OCI-LY1 (cell line): ENCODE data around the gene CDK5RAP2.

Experiments used
- H2AFZ ChIP-seq: fragments of 200-600 bp; sonication (generic), shearing (Covaris generic); 2 replicates; pipeline ENCODE4 v1.6.0; 2014; ENCODE audit warnings: antibody characterized with exemption, mild to moderate bottlenecking, low read length
- H3F3A ChIP-seq: fragments of 200-600 bp; sonication (generic), shearing (Covaris generic); 2 replicates; pipeline ENCODE4 v1.6.0; 2014; ENCODE audit warnings: mild to moderate bottlenecking, antibody characterized with exemption, low read length, moderate library complexity; ENCODE audit not compliant: insufficient read depth
- H3K27ac ChIP-seq: fragments of 200-600 bp; sonication (generic); 2 replicates; pipeline ENCODE4 v1.5.1; 2014; ENCODE audit warnings: low read length, mixed run types, mild to moderate bottlenecking, low read depth; ENCODE audit not compliant: poor library complexity, severe bottlenecking
- H3K27me3 ChIP-seq: fragments of 200-600 bp; sonication (generic); 2 replicates; pipeline ENCODE4 v1.6.0; 2014; ENCODE audit warnings: antibody characterized with exemption, mild to moderate bottlenecking, low read length, moderate library complexity; ENCODE audit not compliant: insufficient read depth
- H3K36me3 ChIP-seq: fragments of 200-600 bp; sonication (generic); 2 replicates; pipeline ENCODE4 v1.6.1; 2014; ENCODE audit warnings: mild to moderate bottlenecking, antibody characterized with exemption, low read length, moderate library complexity, mixed read lengths; ENCODE audit not compliant: insufficient read depth
- H3K4me1 ChIP-seq: fragments of 200-600 bp; sonication (generic); 2 replicates; pipeline ENCODE4 v1.5.1; 2014; ENCODE audit warnings: mild to moderate bottlenecking, low read length, moderate library complexity; ENCODE audit not compliant: insufficient read depth, severe bottlenecking
- H3K4me2 ChIP-seq: fragments of 200-600 bp; sonication (generic), shearing (Covaris generic); 2 replicates; pipeline ENCODE4 v1.6.1; 2014; ENCODE audit warnings: low read length
- H3K4me3 ChIP-seq: fragments of 200-600 bp; sonication (generic); 2 replicates; pipeline ENCODE4 v1.5.1; 2014; ENCODE audit warnings: low read length, low read depth, mild to moderate bottlenecking, mixed read lengths; ENCODE audit not compliant: poor library complexity, severe bottlenecking
- H3K79me2 ChIP-seq: fragments of 200-600 bp; shearing (Covaris generic); 2 replicates; pipeline ENCODE4 v1.6.1; 2016; ENCODE audit warnings: mixed run types, low read length, mixed read lengths; ENCODE audit not compliant: insufficient read depth
- H3K9ac ChIP-seq: fragments of 200-600 bp; sonication (generic), shearing (Covaris generic); 2 replicates; pipeline ENCODE4 v1.6.1; 2014; ENCODE audit warnings: mild to moderate bottlenecking, low read length, mixed read lengths
- H3K9me2 ChIP-seq: fragments of 200-600 bp; sonication (generic), shearing (Covaris generic); 2 replicates; pipeline ENCODE4 v1.6.1; 2014; ENCODE audit warnings: low read depth, mild to moderate bottlenecking, low read length, mixed read lengths
- H3K9me3 ChIP-seq: fragments of 200-600 bp; shearing (Covaris generic); 2 replicates; pipeline ENCODE4 v1.6.1; 2014; ENCODE audit warnings: low read length, mixed read lengths
- H4K20me1 ChIP-seq: fragments of 200-600 bp; sonication (generic), shearing (Covaris generic); 2 replicates; pipeline ENCODE4 v1.6.0; 2016; ENCODE audit warnings: mild to moderate bottlenecking, low read length; ENCODE audit not compliant: insufficient read depth
- EZH2 ChIP-seq: fragments of 200-600 bp; sonication (generic), shearing (Covaris generic); IDR thresholded peaks from 2 replicates; pipeline ENCODE4 v1.8.0; 2017; ENCODE audit warnings: borderline replicate concordance, mixed run types, mild to moderate bottlenecking, antibody characterized with exemption, low read length, moderate library complexity, mixed read lengths
- TF ChIP-seq, protein P1 (sequence below): fragments of 200-600 bp; sonication (generic), shearing (Covaris generic); IDR thresholded peaks from 2 replicates; pipeline ENCODE4 v1.5.1; 2017; ENCODE audit warnings: mild to moderate bottlenecking, antibody characterized with exemption, low read length, moderate library complexity, mixed read lengths

CDK5RAP2 gene

DNA sequence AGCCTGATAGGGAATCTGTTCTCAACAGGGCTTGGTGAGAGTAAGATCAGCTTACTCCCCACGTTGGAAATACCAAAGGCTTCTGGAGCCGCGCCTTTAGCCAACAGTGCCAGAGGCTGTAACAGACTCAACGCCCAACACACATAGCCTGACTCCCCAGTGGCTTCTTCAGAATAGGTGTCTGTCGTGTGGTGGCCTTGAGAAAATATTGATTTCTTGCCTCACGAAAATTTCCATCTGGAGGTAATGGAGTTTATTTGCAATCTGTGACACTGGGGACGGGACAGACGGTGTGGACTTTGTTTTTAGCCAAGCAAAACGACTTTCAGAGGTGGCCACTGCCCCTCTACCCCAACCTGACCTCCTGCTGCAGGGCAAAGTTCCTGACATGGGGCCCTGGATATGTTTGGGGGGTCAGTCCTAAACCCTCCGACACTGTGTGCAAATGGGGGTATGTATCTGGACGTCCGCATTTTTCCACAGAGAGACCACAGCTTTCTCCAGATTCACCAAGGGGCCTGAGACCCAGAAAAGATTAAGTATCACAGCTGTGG lies 189.3 kb downstream of the CDK5RAP2 start:
- H3K79me2 ChIP-seq = no peaks in the 10 kb centered on the region
- H3K4me2 ChIP-seq = no peak overlapping the region
- no peaks in the 10 kb centered on the region for H3F3A ChIP-seq
- no peak overlapping the region for H2AFZ ChIP-seq
- H3K4me1 ChIP-seq = peaks cover 20% of the 10 kb centered on the region
- H3K9ac ChIP-seq = no peak overlapping the region
- peaks cover 82% of the 10 kb centered on the region for H3K36me3 ChIP-seq
- no peaks in the 10 kb centered on the region for H3K9me2 ChIP-seq
- H3K9me3 ChIP-seq = no peaks in the 10 kb centered on the region
- H3K27ac ChIP-seq = no peak overlapping the region
- H3K4me3 ChIP-seq = no peak overlapping the region
- no peaks in the 10 kb centered on the region for H3K27me3 ChIP-seq
- TF ChIP-seq, protein P1, sequence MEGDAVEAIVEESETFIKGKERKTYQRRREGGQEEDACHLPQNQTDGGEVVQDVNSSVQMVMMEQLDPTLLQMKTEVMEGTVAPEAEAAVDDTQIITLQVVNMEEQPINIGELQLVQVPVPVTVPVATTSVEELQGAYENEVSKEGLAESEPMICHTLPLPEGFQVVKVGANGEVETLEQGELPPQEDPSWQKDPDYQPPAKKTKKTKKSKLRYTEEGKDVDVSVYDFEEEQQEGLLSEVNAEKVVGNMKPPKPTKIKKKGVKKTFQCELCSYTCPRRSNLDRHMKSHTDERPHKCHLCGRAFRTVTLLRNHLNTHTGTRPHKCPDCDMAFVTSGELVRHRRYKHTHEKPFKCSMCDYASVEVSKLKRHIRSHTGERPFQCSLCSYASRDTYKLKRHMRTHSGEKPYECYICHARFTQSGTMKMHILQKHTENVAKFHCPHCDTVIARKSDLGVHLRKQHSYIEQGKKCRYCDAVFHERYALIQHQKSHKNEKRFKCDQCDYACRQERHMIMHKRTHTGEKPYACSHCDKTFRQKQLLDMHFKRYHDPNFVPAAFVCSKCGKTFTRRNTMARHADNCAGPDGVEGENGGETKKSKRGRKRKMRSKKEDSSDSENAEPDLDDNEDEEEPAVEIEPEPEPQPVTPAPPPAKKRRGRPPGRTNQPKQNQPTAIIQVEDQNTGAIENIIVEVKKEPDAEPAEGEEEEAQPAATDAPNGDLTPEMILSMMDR = no peak
- no peak for TF ChIP-seq EZH2
- no peaks in the 10 kb centered on the region for H4K20me1 ChIP-seq

DNA sequence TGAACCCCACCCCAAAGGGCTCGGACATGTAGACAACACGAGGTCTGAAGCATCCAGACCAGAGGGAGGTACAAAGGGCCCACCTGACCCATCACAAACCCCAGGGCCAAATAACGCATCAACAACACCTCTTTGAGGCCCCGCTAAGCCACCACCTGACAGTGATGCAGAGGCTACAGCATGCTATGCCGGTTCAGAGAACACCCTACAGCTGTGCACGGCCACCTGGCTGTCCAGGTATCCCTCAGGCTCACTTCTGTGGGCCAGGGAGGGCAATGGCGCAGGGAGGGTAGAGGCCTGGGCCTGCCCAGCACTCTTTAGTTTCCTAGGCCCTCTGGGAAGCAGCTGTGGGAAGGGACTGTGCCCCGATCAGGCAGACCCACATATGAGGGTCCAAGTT lies 190.1 kb downstream of the CDK5RAP2 start:
- Histone ChIP-seq H3K36me3 (peaks cover 74% of the 10 kb centered on the region), H3K9me3 (no peaks in the 10 kb centered on the region), H3F3A (no peaks in the 10 kb centered on the region), H3K9me2 (no peaks in the 10 kb centered on the region), H3K27ac (no peak overlapping the region), H3K27me3 (no peaks in the 10 kb centered on the region), H3K79me2 (no peaks in the 10 kb centered on the region), H3K4me2 (no peak overlapping the region), H4K20me1 (no peaks in the 10 kb centered on the region), H3K9ac (no peak overlapping the region), H3K4me1 (peaks cover 20% of the 10 kb centered on the region), H3K4me3 (no peak overlapping the region), H2AFZ (no peak overlapping the region)
- no peak for TF ChIP-seq EZH2
- TF ChIP-seq, protein P1 = no peak

DNA sequence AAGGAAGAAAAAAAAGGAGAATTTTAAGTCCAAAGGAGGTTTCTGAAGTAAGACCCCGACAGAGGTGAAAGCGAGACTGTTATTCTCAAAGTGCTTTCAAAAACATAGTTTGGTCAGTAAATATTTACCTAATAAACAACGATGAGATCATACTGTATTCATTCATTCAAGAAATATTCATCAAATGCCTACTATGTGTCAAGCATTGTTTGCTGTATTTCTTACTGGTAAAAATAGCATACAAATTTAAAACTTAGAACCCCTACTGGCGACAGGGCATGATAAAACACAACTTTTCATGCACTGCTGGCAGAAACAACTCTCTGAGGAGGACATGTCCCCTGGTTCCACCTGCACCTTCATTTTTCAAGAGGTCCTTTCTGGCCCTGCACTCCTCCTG lies 190.7 kb downstream of the CDK5RAP2 start:
- Histone ChIP-seq H3K4me1 (peaks cover 20% of the 10 kb centered on the region), H3K9me3 (no peaks in the 10 kb centered on the region), H3K9ac (no peak overlapping the region), H3K27ac (no peak overlapping the region), H3K36me3 (peaks cover 68% of the 10 kb centered on the region), H2AFZ (no peak overlapping the region), H3K9me2 (no peaks in the 10 kb centered on the region), H4K20me1 (no peaks in the 10 kb centered on the region), H3K27me3 (no peaks in the 10 kb centered on the region), H3F3A (no peaks in the 10 kb centered on the region), H3K4me3 (no peak overlapping the region), H3K4me2 (no peak overlapping the region), H3K79me2 (no peaks in the 10 kb centered on the region)
- no peak for TF ChIP-seq EZH2
- TF ChIP-seq, protein P1 = no peak
